Measurements from ENCODE around the gene LILRB3.

Gene LILRB3

GRCh38 chr19:54169149-54169740 lies 53.6 kb downstream of the LILRB3 start:
- DNase-seq (ENCODE audit: low read depth in 1 of 2, low spot score in 1 of 2) = no peak

- DNase-seq (ENCODE audit: low read depth in 1 of 2, low spot score in 1 of 2) = peak; percentile 82 to 91
These were observed 54.5 kb downstream of the LILRB3 start for GRCh38 chr19:54168174-54168917.

All from activated CD4-positive, alpha-beta T cell treated with anti-CD3 and anti-CD28 coated beads, Interleukin-2, amount 50 U/mL, for 24 hours (primary cell).